IPS DF 19.7 (cell line): Measurements from ENCODE around the gene NXPH3.

ENCODE experiments used
- DNase-seq: peaks from one replicate; pipeline ENCODE4 v3.0.0-alpha.2; 2013; ENCODE audit warnings: low read depth, low spot score

The NXPH3 gene

DNA sequence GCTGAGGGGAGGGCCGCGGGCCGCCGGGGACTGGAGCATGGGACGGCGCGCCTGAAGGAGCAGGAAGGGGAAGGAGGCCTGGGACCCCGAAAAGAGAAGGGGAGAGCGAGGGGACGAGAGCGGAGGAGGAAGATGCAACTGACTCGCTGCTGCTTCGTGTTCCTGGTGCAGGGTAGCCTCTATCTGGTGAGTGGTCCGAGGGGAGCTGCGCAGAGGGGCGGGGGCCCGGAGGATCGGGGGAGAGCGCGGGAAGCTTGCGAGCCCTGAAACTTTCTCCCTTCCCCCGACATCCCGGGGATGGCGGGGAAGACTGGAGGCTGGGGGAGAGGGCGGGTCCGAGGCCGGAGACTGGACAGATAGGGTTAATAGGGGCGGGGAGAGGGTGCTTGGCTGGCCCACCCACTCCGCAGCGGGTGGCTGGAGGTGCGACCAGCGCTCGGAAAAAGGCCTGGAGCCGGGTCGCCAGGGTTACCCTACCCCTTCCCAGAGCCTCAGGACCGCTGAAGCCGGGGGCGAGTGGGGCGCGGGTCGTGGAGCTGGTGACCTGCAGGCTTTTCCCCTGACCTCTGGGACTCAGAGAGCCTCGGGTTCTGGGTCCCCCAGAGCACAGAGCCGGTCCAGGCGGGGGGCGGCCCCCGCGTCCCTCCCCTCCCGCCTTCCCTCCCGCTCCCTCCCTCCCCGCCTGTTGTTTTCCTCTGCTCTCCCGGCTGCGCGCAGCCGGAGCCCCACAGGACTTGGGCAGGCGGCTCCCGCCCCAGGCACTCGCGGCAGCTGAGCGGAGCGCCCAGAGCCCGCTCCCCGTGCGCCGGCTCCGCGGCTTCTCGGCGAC is 631 bp downstream of the NXPH3 start:
- DNase-seq: no peak

DNA sequence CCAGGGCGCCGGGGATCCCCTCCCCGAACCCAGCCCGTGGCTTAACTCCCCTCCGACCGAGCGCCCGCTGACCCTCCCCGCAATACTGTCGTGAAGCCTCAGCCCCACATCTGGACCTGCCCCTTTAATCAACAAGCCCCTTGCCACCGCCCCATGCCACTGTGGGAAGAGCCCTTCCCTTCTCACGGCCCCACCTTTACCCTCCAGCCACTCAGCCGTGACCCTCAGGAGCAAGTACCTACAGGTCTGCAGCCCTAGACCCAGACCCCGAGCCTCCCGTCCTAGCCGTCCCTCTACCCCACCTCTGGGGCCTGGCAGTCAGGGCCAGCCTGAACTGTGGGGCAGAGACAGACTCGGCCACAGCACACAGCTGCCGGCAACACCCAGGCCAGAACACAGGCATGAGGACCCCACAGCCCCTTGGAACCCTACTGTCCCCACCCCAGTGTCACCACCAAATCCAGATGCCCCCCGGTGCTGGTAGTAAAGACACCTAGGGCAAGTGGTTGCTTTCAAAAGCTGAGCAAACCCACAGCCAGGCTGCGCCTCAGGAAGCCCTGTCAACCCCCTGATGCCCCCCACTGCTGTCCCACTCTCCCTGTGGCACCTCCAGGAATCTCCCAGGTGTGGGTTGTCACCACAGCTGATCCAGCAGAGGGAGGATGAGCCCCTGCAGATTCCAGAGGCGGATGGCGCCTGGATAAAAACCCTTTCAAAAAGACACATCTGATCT is 1.4 kb downstream of the NXPH3 start:
- no peak for DNase-seq

- DNase-seq: no peak
These were observed 1.9 kb downstream of the NXPH3 start for GRCh38 chr17:49577650-49577934.

DNA sequence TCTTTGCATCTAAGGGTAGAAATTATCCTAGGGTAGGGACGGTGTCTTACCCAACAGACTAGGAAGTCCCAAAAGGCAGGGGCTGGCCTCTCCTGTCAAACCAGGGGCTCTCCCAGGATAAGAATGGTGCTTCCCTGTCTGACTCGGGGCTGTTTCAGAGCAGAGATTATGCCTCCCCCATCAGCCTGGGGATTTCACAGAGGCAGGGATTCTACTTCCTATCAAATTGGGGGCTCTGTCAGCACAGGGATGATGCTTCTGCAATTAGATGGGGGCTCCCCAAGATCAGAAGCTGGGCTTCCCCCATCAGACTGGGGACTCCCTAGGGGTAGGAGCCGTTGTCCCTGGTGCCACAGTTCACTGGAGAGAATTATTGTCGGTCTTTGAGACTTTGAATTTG is 2.3 kb downstream of the NXPH3 start:
- DNase-seq: no peak

- no peak for DNase-seq
These were observed 2.7 kb downstream of the NXPH3 start for GRCh38 chr17:49578414-49578813.

GRCh38 chr17:49578952-49579500 is 3.4 kb downstream of the NXPH3 start:
- no peak for DNase-seq

- DNase-seq: no peak
These were observed 3.9 kb downstream of the NXPH3 start for GRCh38 chr17:49579522-49579921.

GRCh38 chr17:49580055-49580721 is 4.5 kb downstream of the NXPH3 start:
- no peak for DNase-seq

- DNase-seq: no peak
These were observed 5.4 kb downstream of the NXPH3 start for GRCh38 chr17:49580981-49581647.

DNA sequence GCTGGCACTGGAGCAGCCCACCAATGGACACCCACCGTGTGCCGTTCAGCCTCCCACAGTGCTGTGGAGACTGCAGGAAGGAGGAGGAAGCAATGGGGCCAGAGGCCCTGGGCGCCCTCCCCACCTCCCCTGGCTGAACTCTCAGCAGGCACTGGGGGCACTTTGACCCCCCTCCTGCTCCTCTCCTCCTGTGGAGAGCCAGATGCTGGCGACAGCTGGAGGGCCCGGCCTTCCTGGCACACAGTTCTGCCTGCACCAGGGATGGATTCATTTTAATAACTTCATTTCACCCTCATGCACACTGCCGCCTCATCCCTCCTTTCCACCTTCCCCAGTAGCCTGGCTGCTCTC is 6.0 kb downstream of the NXPH3 start:
- DNase-seq: no peak

DNA sequence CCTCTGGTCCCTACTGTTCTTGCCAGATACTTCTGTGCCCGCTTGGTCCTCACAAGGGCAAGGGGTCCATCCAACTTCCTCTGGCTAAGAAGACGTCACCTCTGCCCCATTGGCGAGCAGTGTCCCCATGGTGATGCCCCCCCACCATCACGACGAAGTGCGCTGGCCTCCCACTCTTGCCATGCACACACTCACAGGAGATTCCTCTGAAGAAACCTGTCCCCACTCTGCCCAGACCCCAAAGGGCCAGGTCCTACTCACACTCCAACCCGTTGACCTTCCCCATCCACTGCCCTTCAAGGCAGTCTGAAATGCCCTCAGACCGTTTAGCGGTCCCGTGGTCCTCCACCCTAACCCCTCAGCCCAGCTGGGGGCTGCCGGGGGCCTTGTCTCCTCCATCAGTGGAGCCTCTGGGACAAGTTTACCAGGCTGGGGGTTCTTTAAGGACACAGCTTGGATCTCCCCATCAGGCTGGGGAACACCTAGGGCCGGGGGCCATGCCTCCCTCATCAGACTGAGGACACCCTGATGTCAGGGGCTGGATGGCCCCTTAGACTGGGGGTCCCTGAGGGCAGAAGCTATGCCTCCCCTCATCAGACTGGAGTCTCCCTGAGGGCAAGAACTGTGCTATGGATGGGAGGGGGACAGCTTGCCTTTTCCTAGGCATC is 6.5 kb downstream of the NXPH3 start:
- DNase-seq: no peak

DNA sequence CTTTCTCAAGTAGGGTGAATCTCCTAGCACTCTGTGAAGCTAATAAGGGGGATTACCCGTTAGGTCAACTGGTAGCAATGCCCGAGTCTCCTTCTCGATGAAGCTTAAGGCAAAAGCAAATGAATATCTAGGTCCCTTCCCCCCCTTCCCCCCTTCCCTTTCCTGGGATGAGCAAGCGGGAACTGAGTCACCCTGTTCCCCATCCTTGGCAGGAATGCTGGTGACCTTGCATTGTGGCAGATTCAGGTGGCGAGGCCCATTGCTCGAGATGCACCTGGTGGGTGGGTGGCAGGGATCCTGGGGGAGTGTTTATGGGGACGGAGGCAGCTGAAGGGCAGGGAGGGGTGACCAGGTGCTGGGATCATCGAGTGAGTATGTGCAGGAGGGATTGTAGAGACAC is 7.1 kb downstream of the NXPH3 start:
- DNase-seq: no peak

DNA sequence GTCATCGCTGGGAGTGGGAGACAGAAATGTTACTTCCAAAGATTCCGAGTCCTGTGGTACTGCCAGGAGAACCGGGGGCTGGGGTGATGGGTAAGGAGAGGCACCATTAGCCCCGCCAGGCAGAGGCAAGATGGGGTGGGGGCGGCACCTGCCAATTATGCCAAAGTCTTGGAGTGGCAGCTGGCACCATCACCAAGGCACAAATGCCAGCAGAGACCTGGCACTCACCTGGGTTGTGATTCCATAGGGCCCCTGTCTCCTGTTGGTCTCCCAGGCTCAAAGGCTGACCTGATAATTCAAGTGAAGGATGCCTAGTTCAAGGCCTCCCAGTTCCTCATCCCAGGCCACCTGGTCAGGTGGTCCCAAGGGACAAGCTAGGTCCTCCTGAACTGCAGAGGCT is 7.6 kb downstream of the NXPH3 start:
- no peak for DNase-seq

DNA sequence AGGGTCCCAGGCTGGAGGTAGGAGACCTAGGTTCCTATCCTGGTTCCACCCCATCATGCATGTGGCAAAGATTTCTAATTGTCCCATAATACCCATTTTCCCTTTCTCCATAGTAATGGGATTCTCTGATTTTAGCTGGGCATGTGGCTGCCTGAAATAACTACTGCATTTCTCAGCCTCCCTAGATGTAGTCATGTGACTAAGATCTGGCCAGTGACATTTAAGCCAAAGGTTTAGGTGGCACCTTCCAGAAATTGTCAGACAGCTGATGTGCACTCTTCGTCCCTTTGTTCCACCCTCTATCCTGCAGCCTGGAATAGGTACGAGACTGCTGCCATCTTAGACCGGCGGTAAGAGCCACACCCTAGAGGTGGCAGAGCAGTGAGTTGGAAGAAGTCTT is 8.2 kb downstream of the NXPH3 start:
- no peak for DNase-seq

GRCh38 chr17:49585422-49586027 is 9.9 kb downstream of the NXPH3 start:
- DNase-seq: no peak

DNA sequence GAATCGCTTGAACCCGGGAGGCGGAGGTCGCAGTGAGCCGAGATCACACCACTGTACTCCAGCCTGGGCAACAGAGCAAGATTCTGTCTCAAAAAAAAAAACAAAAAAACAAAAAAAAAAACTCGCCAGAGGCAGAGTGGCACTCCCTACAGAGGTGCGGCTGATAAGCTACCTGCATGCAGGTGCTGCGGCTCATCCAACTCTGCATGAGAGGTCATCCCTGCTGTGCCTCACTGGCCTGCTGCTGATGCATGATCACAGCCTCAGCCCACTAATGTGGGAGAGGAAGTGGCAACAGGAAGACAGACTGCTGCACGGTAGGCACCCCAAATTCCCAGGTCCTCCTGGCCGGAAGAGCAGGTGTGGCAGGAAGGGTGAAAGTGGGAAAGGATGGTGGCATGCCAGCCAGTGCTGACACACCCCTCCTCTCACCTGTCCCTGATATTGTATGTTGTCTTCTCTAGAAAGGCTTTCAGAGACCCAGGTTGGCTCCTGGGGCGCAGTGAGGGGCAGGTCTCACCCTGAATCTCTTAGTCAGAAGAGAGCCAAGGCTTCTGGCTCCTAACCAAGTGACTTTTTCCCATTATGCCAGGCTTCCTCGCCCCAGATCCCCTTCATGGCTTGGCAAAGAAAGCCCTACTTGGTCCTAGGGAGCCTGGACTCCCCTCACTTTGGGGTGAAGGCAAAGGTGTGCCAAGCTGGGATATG is 11.8 kb downstream of the NXPH3 start:
- DNase-seq: no peak

- DNase-seq: no peak
These were observed 12.6 kb downstream of the NXPH3 start for GRCh38 chr17:49588312-49588711.

GRCh38 chr17:49588726-49589576 is 13.3 kb downstream of the NXPH3 start:
- DNase-seq: no peak

- DNase-seq: no peak
These were observed 13.9 kb downstream of the NXPH3 start for GRCh38 chr17:49589577-49589927.

- DNase-seq: no peak
These were observed 15.2 kb downstream of the NXPH3 start for GRCh38 chr17:49590874-49591273.
